ENCODE measurements around the gene COMMD8.
A peak's percentile ranks its signal among the peaks of the same experiment; 100 is the strongest.
"Not testable (repeated sequence)": the region's sequence is repeated elsewhere in the genome, so short reads cannot be mapped to it uniquely, and the experiment has no call there.

The COMMD8 gene

GRCh38 chr4:47498899-47499298 lies 35.4 kb upstream of the COMMD8 start:
- TF ChIP-seq FOXK2 (IDR thresholded peaks at IDR 0.05), result no peak
- no peak for TF ChIP-seq TARDBP (IDR thresholded peaks at IDR 0.05)
- no peak for TF ChIP-seq ZNF384 (IDR thresholded peaks at IDR 0.05)
- no peak for TF ChIP-seq NFRKB (IDR thresholded peaks at IDR 0.05)
- no peak for TF ChIP-seq CTBP1 (IDR thresholded peaks at IDR 0.05; ENCODE audit: borderline replicate concordance)
- no peak for TF ChIP-seq BHLHE40 (IDR thresholded peaks at IDR 0.05; ENCODE audit: borderline replicate concordance)
- TF ChIP-seq ARNT (IDR thresholded peaks at IDR 0.05), result no peak
- no peak for TF ChIP-seq L3MBTL2 (conservative IDR thresholded peaks at IDR 0.05)
- TF ChIP-seq SUZ12 (IDR thresholded peaks at IDR 0.05), result no peak
- TF ChIP-seq FOXA1 (IDR thresholded peaks at IDR 0.05), result no peak
- no peak for TF ChIP-seq HDGF (IDR thresholded peaks at IDR 0.05; ENCODE audit: borderline replicate concordance)
- TF ChIP-seq, protein P1, sequence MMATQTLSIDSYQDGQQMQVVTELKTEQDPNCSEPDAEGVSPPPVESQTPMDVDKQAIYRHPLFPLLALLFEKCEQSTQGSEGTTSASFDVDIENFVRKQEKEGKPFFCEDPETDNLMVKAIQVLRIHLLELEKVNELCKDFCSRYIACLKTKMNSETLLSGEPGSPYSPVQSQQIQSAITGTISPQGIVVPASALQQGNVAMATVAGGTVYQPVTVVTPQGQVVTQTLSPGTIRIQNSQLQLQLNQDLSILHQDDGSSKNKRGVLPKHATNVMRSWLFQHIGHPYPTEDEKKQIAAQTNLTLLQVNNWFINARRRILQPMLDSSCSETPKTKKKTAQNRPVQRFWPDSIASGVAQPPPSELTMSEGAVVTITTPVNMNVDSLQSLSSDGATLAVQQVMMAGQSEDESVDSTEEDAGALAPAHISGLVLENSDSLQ (IDR thresholded peaks at IDR 0.05), result no peak
- no peak for TF ChIP-seq LEF1 (IDR thresholded peaks at IDR 0.05; ENCODE audit: borderline replicate concordance)
- no peak for TF ChIP-seq ELF4 (IDR thresholded peaks at IDR 0.05)
- CTCF ChIA-PET, result no interaction called here
- DNase-seq (ENCODE audit: extremely low spot score), result no peak
- POLR2A ChIA-PET, result no interaction called here

GRCh38 chr4:47494124-47494430 lies 30.6 kb upstream of the COMMD8 start:
- ChIA-PET CTCF (no interaction called here), POLR2A (interaction anchor here (0.6 to 1.6 kb wide), 2 partner anchors 9 to 31 kb away, joined by 3 to 5 read pairs; partner anchors contain the start of gene ATP10D)
- DNase-seq (ENCODE audit: extremely low spot score), result no peak
- TF ChIP-seq NFRKB (IDR thresholded peaks at IDR 0.05) (no peak), FOXK2 (IDR thresholded peaks at IDR 0.05) (no peak)

GRCh38 chr4:47493238-47494123 lies 30.0 kb upstream of the COMMD8 start:
- TF ChIP-seq FOXA1 (IDR thresholded peaks at IDR 0.05) (no peak), SP1 (IDR thresholded peaks at IDR 0.05) (no peak), ZNF384 (IDR thresholded peaks at IDR 0.05) (no peak), NFRKB (IDR thresholded peaks at IDR 0.05) (no peak), ELF4 (IDR thresholded peaks at IDR 0.05) (no peak), FOXM1 (IDR thresholded peaks at IDR 0.05; ENCODE audit: borderline replicate concordance) (no peak), L3MBTL2 (conservative IDR thresholded peaks at IDR 0.05) (no peak), ARNT (IDR thresholded peaks at IDR 0.05) (no peak), BHLHE40 (IDR thresholded peaks at IDR 0.05; ENCODE audit: borderline replicate concordance) (no peak), FOXK2 (IDR thresholded peaks at IDR 0.05) (no peak), HDGF (IDR thresholded peaks at IDR 0.05; ENCODE audit: borderline replicate concordance) (no peak), TARDBP (IDR thresholded peaks at IDR 0.05) (no peak), LEF1 (IDR thresholded peaks at IDR 0.05; ENCODE audit: borderline replicate concordance) (no peak)
- TF ChIP-seq, protein P1 (IDR thresholded peaks at IDR 0.05), result no peak
- POLR2A ChIA-PET, result interaction anchor here (0.6 to 1.6 kb wide), 2 partner anchors 9 to 31 kb away, joined by 3 to 5 read pairs; partner anchors contain the start of gene ATP10D
- CTCF ChIA-PET, result no interaction called here
- no peak for DNase-seq (ENCODE audit: extremely low spot score)

GRCh38 chr4:47490550-47490949 lies 27.0 kb upstream of the COMMD8 start:
- ChIA-PET CTCF (no interaction called here), POLR2A (no interaction called here)
- peak; percentile 20 for DNase-seq (ENCODE audit: extremely low spot score)
- no peak for TF ChIP-seq ARNT (IDR thresholded peaks at IDR 0.05)
- no peak for TF ChIP-seq FOXK2 (IDR thresholded peaks at IDR 0.05)

- ChIA-PET CTCF (no interaction called here), POLR2A (no interaction called here)
- DNase-seq (ENCODE audit: extremely low spot score), result no peak
- TF ChIP-seq ARNT (IDR thresholded peaks at IDR 0.05), result no peak
- no peak for TF ChIP-seq FOXM1 (IDR thresholded peaks at IDR 0.05; ENCODE audit: borderline replicate concordance)
- TF ChIP-seq, protein P1 (IDR thresholded peaks at IDR 0.05), result no peak
- no peak for TF ChIP-seq NFRKB (IDR thresholded peaks at IDR 0.05)
- no peak for TF ChIP-seq LEF1 (IDR thresholded peaks at IDR 0.05; ENCODE audit: borderline replicate concordance)
- TF ChIP-seq ELF4 (IDR thresholded peaks at IDR 0.05), result no peak
- no peak for TF ChIP-seq SP1 (IDR thresholded peaks at IDR 0.05)
- no peak for TF ChIP-seq FOXA1 (IDR thresholded peaks at IDR 0.05)
- TF ChIP-seq BHLHE40 (IDR thresholded peaks at IDR 0.05; ENCODE audit: borderline replicate concordance), result no peak
- TF ChIP-seq L3MBTL2 (conservative IDR thresholded peaks at IDR 0.05), result no peak
- no peak for TF ChIP-seq TARDBP (IDR thresholded peaks at IDR 0.05)
Measured at GRCh38 chr4:47488706-47489105, 25.2 kb upstream of the COMMD8 start.

GRCh38 chr4:47486727-47487126 lies 23.2 kb upstream of the COMMD8 start:
- POLR2A ChIA-PET; CTCF ChIA-PET; DNase-seq (ENCODE audit: extremely low spot score): not testable (repeated sequence)

DNA sequence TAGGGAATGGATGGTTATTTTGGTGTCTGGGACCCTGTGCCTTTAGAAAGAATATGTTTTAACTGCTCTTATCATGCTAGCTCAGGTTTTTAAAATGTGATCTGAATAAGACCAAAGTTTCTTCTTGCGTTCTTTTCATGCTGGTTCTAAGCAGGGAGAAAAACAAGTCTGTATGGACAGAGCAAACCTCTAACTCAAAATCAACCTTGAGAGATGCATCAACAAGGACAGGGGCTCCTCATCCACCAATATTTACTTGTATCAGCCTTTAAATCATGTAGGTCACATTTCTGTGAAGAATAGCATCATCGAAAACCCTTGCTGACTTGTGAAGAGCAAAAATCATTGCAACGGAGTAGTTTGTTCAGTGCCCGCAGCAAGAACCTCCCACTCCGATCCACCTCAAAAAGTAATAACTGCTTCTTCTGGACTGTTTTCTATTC lies 22.8 kb upstream of the COMMD8 start:
- TF ChIP-seq HDGF (IDR thresholded peaks at IDR 0.05; ENCODE audit: borderline replicate concordance), result no peak
- no peak for TF ChIP-seq L3MBTL2 (conservative IDR thresholded peaks at IDR 0.05)
- no peak for TF ChIP-seq FOXK2 (IDR thresholded peaks at IDR 0.05)
- no peak for TF ChIP-seq ARNT (IDR thresholded peaks at IDR 0.05)
- ChIA-PET POLR2A (no interaction called here), CTCF (no interaction called here)
- DNase-seq (ENCODE audit: extremely low spot score), result no peak
